Upper lobe of left lung (tissue), 6 donors: ENCODE measurements around the gene TEAD4. TPM values are rescaled to one million over a fixed set of nuclear protein-coding genes. Genes with fewer than 3 reads are reported as not detected.

Experiments used
- ATAC-seq, 2 donors: fragments of 200-7000 bp; cut with Tn5 transposase; one replicate each; pipeline ENCODE4 v1.9.1; 2022; ENCODE audit warnings: mild to moderate bottlenecking in 2 of 2, moderate library complexity in 2 of 2; ENCODE audit not compliant: low FRiP score in 2 of 2
- DNase-seq, 2 donors: peaks; one replicate each; pipeline ENCODE4 v3.0.0-alpha.2; 2019 to 2020
- H3K27ac ChIP-seq, 4 donors: fragments of 200-600 bp; sonication (generic); one replicate each; pipeline ENCODE4 v1.5.1; 2016 to 2019
- H3K27me3 ChIP-seq, 4 donors: fragments of 200-600 bp; sonication (generic); one replicate each; pipeline ENCODE4 v1.5.1; 2017 to 2019
- H3K36me3 ChIP-seq, 4 donors: fragments of 200-600 bp; sonication (generic); one replicate each; pipeline ENCODE4 v1.5.1; 2016 to 2019
- H3K4me1 ChIP-seq, 4 donors: fragments of 200-600 bp; sonication (generic); one replicate each; pipeline ENCODE4 v1.5.1; 2018 to 2019
- H3K4me3 ChIP-seq, 4 donors: fragments of 200-600 bp; sonication (generic); one replicate each; pipeline ENCODE4 v1.5.1; 2017 to 2019; ENCODE audit warnings: mild to moderate bottlenecking in 2 of 4, moderate library complexity in 1 of 4
- H3K9me3 ChIP-seq, 4 donors: fragments of 200-600 bp; sonication (generic); one replicate each; pipeline ENCODE4 v1.5.1; 2018 to 2019
- EP300 ChIP-seq, 4 donors: sonication (generic); formaldehyde crosslinking; IDR thresholded peaks; one replicate each; pipeline ENCODE4 v1.5.1; 2017; ENCODE audit warnings: antibody characterized with exemption in 4 of 4, control low read depth in 2 of 4
- POLR2A ChIP-seq, 4 donors: fragments of 450-650 bp; IDR thresholded peaks; one replicate each; pipeline ENCODE4 v1.5.1; 2016 to 2017; ENCODE audit warnings: antibody characterized with exemption in 4 of 4, mild to moderate bottlenecking in 2 of 4
- POLR2AphosphoS5 ChIP-seq, 2 donors: sonication (generic); formaldehyde crosslinking; IDR thresholded peaks; one replicate each; pipeline ENCODE4 v1.5.1; 2017; ENCODE audit warnings: antibody characterized with exemption in 2 of 2
- WGBS, 2 donors: methylation state at CpG; one replicate each; pipeline ENCODE4 v1.1.5; 2017 to 2018; 5-methylcytosine and 5-hydroxymethylcytosine counted together
- total RNA-seq, 6 donors: library from RNA; depleted of rRNA in 4 of 6; stranded (reverse); fragments of >200 nt in 4 of 6; gene quantifications; one replicate each; pipeline versions ENCODE4 v1.1.0 to v1.2.1, GENCODE V29; 2016 to 2021
- TF ChIP-seq, protein P1 (sequence below), 6 experiments: fragments of 450-650 bp in 4 of 6; fragments of 200-600 bp in 2 of 6; sonication (generic) in 2 of 6; IDR thresholded peaks; one replicate each; pipeline ENCODE4 v1.5.1; 2016 to 2019; ENCODE audit warnings: antibody characterized with exemption in 6 of 6
- donor health status: DM: no; HTN: no; CAD: no; lungs with moderate emphysema.
- donor health status: DM: no; HTN: yes; CAD: no; lungs with severe emphysema.

The TEAD4 gene
- total RNA-seq, 6 donors from 2014 or later: 14.5 to 52.0 (median 43.2) TPM

GRCh38 chr12:3081886-3082285 lies 122.7 kb downstream of the TEAD4 start:
- no peak for TF ChIP-seq POLR2AphosphoS5 (IDR thresholded peaks at IDR 0.05)
- TF ChIP-seq, protein P1, sequence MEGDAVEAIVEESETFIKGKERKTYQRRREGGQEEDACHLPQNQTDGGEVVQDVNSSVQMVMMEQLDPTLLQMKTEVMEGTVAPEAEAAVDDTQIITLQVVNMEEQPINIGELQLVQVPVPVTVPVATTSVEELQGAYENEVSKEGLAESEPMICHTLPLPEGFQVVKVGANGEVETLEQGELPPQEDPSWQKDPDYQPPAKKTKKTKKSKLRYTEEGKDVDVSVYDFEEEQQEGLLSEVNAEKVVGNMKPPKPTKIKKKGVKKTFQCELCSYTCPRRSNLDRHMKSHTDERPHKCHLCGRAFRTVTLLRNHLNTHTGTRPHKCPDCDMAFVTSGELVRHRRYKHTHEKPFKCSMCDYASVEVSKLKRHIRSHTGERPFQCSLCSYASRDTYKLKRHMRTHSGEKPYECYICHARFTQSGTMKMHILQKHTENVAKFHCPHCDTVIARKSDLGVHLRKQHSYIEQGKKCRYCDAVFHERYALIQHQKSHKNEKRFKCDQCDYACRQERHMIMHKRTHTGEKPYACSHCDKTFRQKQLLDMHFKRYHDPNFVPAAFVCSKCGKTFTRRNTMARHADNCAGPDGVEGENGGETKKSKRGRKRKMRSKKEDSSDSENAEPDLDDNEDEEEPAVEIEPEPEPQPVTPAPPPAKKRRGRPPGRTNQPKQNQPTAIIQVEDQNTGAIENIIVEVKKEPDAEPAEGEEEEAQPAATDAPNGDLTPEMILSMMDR (IDR thresholded peaks at IDR 0.05): no peak
- TF ChIP-seq EP300 (IDR thresholded peaks at IDR 0.05): no peak
- TF ChIP-seq POLR2A (IDR thresholded peaks at IDR 0.05): no peak
- Histone ChIP-seq H3K27ac (peak overlapping the region in 2 of 4 donors; percentile 40 to 86), H3K4me3 (no peak overlapping the region), H3K36me3 (peaks cover 0 to 10% (median 3%) of the 10 kb centered on the region in 4 donors), H3K4me1 (peaks cover 40 to 51% (median 47%) of the 10 kb centered on the region in 4 donors), H3K9me3 (no peaks in the 10 kb centered on the region), H3K27me3 (no peaks in the 10 kb centered on the region)
- ATAC-seq (no peak), DNase-seq (no peak)
- 68 to 70% methylated on average over 7 of the region's 7 CpGs for WGBS, 2 donors

DNA sequence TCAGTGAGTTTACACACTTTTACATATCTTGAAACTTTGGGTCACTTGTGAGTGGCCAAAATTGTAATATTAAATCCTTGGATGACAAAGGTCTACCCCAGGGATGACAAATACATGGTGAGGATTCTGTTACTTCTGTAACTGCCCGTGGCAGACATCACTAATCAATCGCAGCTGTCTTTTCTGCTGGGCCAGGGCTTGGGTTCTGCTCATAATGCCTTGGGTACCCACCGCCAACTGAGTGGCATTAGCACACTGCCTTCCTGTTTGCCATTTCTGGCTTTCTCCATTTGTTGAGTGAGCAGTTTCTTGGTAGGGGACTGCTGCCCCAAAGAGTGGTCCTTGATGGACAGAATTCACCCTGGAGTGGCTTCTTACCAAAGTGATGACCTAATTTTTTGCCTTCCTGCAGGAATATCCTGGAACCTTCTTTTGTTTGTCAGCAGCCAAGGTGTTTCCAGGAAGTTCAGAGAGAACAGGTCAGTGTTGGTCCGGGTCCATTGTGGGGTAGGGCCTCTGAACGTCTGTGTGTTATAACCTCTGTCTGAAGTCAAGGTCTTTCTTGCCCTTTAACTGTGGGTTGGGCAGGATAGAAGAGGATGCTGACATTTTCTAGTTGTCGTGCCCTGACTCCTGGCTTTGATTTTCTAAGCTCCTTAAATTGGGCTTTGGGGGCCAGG lies 124.2 kb downstream of the TEAD4 start:
- WGBS, 2 donors: 62 to 69% methylated on average over 5 to 6 of the region's 6 CpGs
- Histone ChIP-seq H3K4me3 (no peak overlapping the region), H3K4me1 (peaks cover 39 to 62% (median 53%) of the 10 kb centered on the region in 4 donors), H3K27me3 (no peaks in the 10 kb centered on the region), H3K36me3 (peaks cover 0 to 10% (median 3%) of the 10 kb centered on the region in 4 donors), H3K9me3 (no peaks in the 10 kb centered on the region), H3K27ac (peak overlapping the region in 3 of 4 donors; percentile 2 to 86 (median 77))
- ATAC-seq: no peak
- TF ChIP-seq POLR2A (IDR thresholded peaks at IDR 0.05) (no peak), EP300 (IDR thresholded peaks at IDR 0.05) (no peak), POLR2AphosphoS5 (IDR thresholded peaks at IDR 0.05) (no peak)
- DNase-seq: no peak

GRCh38 chr12:3083921-3084347 lies 124.7 kb downstream of the TEAD4 start:
- Histone ChIP-seq H3K27me3 (no peaks in the 10 kb centered on the region), H3K9me3 (no peaks in the 10 kb centered on the region), H3K4me3 (no peak overlapping the region), H3K27ac (peak overlapping the region; percentile 2 to 86 (median 58)), H3K4me1 (peaks cover 37 to 62% (median 55%) of the 10 kb centered on the region in 4 donors), H3K36me3 (peaks cover 0 to 10% (median 3%) of the 10 kb centered on the region in 4 donors)
- no peak for DNase-seq
- TF ChIP-seq POLR2AphosphoS5 (IDR thresholded peaks at IDR 0.05) (peak in 1 of 2 donors; percentile 43), EP300 (IDR thresholded peaks at IDR 0.05) (no peak), POLR2A (IDR thresholded peaks at IDR 0.05) (no peak)
- TF ChIP-seq, protein P1 (IDR thresholded peaks at IDR 0.05): no peak
- peak in 1 of 2 donors; percentile 49 for ATAC-seq
- 83 to 87% methylated on average over 5 of the region's 5 CpGs for WGBS, 2 donors

DNA sequence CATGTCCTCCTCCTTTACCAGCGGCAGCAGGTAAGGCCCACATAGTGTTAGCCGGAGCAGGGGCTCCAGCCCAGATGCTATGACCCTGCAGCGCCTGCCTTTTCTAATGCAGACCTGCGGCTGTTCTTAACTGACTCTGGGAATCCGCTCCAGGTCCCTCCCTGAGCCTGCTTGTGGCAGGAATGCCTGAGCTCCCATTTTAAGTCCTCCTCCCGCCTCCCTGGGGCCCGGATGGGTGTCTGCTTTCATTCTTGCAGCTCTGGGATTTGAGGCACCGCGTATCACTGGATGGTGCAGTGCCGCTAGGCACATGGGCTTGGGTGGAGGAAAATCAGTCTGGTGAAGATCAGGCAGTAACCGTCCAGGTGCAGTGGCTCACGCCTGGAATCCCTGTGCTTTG lies 125.5 kb downstream of the TEAD4 start:
- no peak for DNase-seq
- Histone ChIP-seq H3K27me3 (no peaks in the 10 kb centered on the region), H3K27ac (peak overlapping the region; percentile 16 to 86 (median 58)), H3K36me3 (peaks cover 0 to 10% (median 3%) of the 10 kb centered on the region in 4 donors), H3K4me1 (peaks cover 37 to 59% (median 54%) of the 10 kb centered on the region in 4 donors), H3K4me3 (no peak overlapping the region), H3K9me3 (no peaks in the 10 kb centered on the region)
- TF ChIP-seq EP300 (IDR thresholded peaks at IDR 0.05) (no peak), POLR2AphosphoS5 (IDR thresholded peaks at IDR 0.05) (no peak), POLR2A (IDR thresholded peaks at IDR 0.05) (no peak)
- TF ChIP-seq, protein P1 (IDR thresholded peaks at IDR 0.05): no peak
- ATAC-seq: no peak
- WGBS, 2 donors: 93 to 98% methylated on average over 6 to 12 of the region's 12 CpGs

- H3K27ac ChIP-seq: peak overlapping the region; percentile 16 to 86 (median 58)
- H3K4me3 ChIP-seq: no peak overlapping the region
- no peak for ATAC-seq
These were observed 126.3 kb downstream of the TEAD4 start for GRCh38 chr12:3085341-3086139.

More at GRCh38 chr12:3085341-3086139, 126.3 kb downstream of the TEAD4 start:
- TF ChIP-seq POLR2AphosphoS5 (IDR thresholded peaks at IDR 0.05) (no peak), POLR2A (IDR thresholded peaks at IDR 0.05) (no peak), EP300 (IDR thresholded peaks at IDR 0.05) (no peak)
- TF ChIP-seq, protein P1 (IDR thresholded peaks at IDR 0.05): no peak
- DNase-seq: no peak
- WGBS, 2 donors: 57 to 75% methylated on average over 18 to 19 of the region's 19 CpGs
- H3K36me3 ChIP-seq: peaks cover 0 to 10% (median 3%) of the 10 kb centered on the region in 4 donors
- no peaks in the 10 kb centered on the region for H3K9me3 ChIP-seq
- H3K4me1 ChIP-seq: peaks cover 38 to 61% (median 55%) of the 10 kb centered on the region in 4 donors
- no peaks in the 10 kb centered on the region for H3K27me3 ChIP-seq
